ENCODE measurements around the gene CTNND1.

The CTNND1 gene

DNA sequence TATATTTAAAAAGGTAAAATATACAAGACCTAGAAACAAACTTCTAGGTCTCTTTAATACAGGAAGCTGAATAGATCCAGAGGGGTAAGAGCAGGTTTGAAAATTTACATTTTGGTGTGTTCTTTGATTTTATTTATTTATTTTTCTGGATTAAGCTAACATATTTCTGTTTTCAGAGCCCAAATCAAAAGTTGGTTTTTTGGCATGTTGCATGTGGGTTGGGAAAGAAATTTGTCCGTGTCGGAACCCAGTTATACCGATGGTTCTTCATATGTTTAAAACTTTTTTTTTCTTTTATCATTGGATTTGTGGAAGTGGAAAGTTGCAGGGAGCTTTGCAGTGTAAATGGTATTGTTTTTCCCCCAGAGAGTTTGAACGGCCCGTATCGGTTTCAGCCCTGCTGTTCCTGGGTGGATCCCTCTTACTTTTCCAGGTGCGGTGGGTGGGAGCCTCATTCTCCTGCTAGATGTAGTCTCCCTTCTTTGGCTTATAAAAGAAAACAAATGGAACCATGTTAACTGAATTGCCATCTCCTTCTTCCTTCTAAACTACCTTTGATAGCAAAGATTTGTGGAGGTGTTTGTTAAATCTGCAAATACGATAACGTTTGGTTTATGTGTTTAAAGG lies 746 bp downstream of the CTNND1 start:
- peak in 1 of 2 donors; percentile 28 for DNase-seq (ENCODE audit: low read depth in 2 of 2)
- H3K4me3 ChIP-seq (replicated peaks in 1 of 2; ENCODE audit: low read depth in 2 of 2, low read length in 2 of 2): peak overlapping the region; percentile 65 to 75
- TF ChIP-seq, protein P1, sequence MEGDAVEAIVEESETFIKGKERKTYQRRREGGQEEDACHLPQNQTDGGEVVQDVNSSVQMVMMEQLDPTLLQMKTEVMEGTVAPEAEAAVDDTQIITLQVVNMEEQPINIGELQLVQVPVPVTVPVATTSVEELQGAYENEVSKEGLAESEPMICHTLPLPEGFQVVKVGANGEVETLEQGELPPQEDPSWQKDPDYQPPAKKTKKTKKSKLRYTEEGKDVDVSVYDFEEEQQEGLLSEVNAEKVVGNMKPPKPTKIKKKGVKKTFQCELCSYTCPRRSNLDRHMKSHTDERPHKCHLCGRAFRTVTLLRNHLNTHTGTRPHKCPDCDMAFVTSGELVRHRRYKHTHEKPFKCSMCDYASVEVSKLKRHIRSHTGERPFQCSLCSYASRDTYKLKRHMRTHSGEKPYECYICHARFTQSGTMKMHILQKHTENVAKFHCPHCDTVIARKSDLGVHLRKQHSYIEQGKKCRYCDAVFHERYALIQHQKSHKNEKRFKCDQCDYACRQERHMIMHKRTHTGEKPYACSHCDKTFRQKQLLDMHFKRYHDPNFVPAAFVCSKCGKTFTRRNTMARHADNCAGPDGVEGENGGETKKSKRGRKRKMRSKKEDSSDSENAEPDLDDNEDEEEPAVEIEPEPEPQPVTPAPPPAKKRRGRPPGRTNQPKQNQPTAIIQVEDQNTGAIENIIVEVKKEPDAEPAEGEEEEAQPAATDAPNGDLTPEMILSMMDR (IDR thresholded peaks at IDR 0.05; ENCODE audit: low read depth, low read length): no peak

DNA sequence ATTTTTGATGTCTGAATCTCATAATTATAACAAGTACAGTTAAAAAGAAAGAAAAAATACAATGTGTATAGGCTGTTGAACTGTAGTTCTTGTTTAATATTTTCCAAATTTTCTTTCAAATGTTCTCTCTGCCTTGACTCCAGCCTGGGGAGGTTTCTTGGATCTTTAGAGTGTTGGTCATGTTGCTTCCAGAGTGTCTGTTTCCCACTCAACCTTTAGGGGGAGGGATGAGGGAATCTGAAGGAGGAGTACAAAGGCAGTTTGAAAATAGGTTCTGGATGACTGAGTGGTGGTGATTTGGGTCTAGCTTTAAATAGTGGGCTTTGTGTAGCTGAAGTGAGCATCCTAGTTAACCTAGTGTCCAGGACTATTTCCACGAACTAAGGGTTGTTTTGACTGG lies 2.0 kb downstream of the CTNND1 start:
- peak overlapping the region; percentile 65 to 75 for H3K4me3 ChIP-seq (replicated peaks in 1 of 2; ENCODE audit: low read depth in 2 of 2, low read length in 2 of 2)

DNA sequence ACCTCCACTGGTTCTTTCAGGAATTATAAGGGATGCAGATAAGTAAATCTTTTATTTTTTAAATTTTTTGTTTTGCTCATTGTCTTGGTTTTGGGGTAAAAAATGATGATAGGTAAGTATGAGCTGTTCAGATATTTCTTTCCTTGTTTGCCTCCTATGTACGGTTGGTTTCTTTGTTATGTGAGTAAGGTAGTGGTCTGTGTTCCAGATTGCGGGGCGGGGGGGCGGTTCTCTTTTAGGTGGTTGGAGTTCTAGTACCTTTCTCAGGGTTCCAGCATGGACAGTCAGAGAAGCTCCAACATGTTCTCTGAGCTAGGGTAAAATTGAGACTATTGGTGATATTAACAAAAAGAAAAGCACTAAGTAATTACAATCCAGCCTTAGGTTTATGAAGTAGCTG lies 2.4 kb downstream of the CTNND1 start:
- H3K4me3 ChIP-seq (replicated peaks in 1 of 2; ENCODE audit: low read depth in 2 of 2, low read length in 2 of 2): peak overlapping the region; percentile 65 to 75
- TF ChIP-seq, protein P1 (IDR thresholded peaks at IDR 0.05; ENCODE audit: low read depth, low read length): no peak
- no peak for DNase-seq (ENCODE audit: low read depth in 2 of 2)

More for the DNA sequence above, 2.0 kb downstream of the CTNND1 start:
- peak; percentile 54 to 61 for DNase-seq (ENCODE audit: low read depth in 2 of 2)
- TF ChIP-seq, protein P1 (IDR thresholded peaks at IDR 0.05; ENCODE audit: low read depth, low read length): peak; percentile 51

DNA sequence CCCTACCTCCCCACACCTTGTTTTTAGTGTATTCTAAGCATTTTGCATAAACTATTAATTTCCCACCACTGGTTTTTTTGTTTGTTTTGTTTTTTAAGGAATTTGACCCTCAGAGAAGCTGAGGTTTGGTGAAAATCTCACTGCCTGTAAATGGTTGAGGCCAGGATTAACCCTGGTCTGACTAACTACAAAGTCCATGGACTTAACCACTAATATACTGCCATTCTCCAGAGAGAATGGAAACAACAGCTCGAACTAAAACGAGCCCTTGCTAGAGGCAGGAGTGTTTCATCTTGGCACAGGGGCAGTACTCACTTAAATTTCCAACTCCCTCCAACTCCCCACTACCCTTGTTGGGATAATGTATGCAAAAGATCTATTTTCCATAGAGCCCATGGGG lies 3.0 kb downstream of the CTNND1 start:
- no peak for DNase-seq (ENCODE audit: low read depth in 2 of 2)
- peak overlapping the region; percentile 65 to 75 for H3K4me3 ChIP-seq (replicated peaks in 1 of 2; ENCODE audit: low read depth in 2 of 2, low read length in 2 of 2)
- TF ChIP-seq, protein P1 (IDR thresholded peaks at IDR 0.05; ENCODE audit: low read depth, low read length): no peak

DNA sequence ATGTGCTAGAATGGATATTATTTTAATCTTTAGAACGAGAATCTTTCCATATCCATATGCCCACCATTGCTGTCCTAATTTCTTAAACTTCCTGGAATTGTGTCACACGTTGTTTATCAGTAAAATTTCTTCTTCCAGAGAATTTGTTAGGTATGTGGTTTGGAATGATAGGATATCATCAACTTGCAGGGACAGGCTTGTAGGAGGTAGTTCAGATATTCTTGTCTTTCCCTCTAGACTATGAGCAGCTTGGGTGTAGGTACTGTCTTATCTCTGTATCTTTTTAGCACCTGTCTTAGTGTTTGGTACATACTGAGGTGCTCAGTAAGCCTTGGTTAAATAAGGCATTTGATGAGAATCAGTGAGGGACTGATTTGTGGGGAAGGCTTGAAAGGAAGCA lies 3.4 kb downstream of the CTNND1 start:
- TF ChIP-seq, protein P1 (IDR thresholded peaks at IDR 0.05; ENCODE audit: low read depth, low read length): no peak
- peak overlapping the region; percentile 65 to 75 for H3K4me3 ChIP-seq (replicated peaks in 1 of 2; ENCODE audit: low read depth in 2 of 2, low read length in 2 of 2)
- DNase-seq (ENCODE audit: low read depth in 2 of 2): no peak

DNA sequence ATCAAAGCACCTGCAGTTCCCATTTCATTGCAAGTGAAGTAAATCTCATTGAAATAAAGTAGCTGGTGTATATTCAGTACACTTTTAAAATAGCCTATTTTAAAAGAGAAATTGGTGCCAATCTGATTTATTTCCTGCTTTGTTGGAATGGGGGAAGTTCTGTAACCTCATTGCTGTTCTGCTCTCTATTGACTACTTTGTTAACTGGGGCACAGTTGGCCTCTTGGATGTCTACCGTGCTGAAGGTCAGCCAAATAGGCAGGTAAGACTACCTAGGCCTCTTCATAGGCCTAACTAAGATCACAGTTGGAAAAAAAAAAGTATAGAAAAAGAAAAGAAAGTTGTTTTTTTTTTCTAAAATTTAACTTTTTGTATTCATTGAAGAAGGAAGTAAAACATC lies 9.2 kb downstream of the CTNND1 start:
- TF ChIP-seq, protein P1 (IDR thresholded peaks at IDR 0.05; ENCODE audit: low read depth, low read length): no peak
- H3K4me3 ChIP-seq (replicated peaks in 1 of 2; ENCODE audit: low read depth in 2 of 2, low read length in 2 of 2): no peak overlapping the region
- no peak for DNase-seq (ENCODE audit: low read depth in 2 of 2)

DNA sequence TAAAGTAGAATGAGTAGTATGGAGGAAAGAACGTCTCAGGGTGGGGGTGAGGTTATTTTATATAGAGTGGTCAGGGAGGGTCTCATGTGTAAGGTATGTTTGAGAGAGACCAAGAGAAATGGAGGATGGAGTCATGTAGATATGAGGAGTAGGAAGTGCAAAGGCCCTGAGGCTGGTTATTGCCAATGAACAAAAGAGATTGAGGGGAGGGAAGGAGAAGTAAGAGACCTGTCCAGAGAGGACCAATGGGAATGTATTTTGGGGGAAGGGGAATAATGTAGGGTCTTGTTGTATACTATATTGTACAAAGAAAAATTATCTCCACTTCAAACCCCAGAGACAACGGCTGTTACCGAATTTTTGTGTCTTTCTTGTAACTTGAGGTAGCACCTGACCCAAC lies 9.8 kb downstream of the CTNND1 start:
- no peak overlapping the region for H3K4me3 ChIP-seq (replicated peaks in 1 of 2; ENCODE audit: low read depth in 2 of 2, low read length in 2 of 2)
- DNase-seq (ENCODE audit: low read depth in 2 of 2): no peak
- TF ChIP-seq, protein P1 (IDR thresholded peaks at IDR 0.05; ENCODE audit: low read depth, low read length): no peak

All from cardiac fibroblast (primary cell).